Cortex of kidney (tissue), 1 donor: ENCODE data around the gene MRPL47.

Experiments
- DNase-seq: peaks from one replicate; lab custom pipeline; 2025; lab: John Stamatoyannopoulos, UW

MRPL47 gene

GRCh38 chr3:179591313-179591712 lies 13.1 kb downstream of the MRPL47 start:
- no peak for DNase-seq

DNA sequence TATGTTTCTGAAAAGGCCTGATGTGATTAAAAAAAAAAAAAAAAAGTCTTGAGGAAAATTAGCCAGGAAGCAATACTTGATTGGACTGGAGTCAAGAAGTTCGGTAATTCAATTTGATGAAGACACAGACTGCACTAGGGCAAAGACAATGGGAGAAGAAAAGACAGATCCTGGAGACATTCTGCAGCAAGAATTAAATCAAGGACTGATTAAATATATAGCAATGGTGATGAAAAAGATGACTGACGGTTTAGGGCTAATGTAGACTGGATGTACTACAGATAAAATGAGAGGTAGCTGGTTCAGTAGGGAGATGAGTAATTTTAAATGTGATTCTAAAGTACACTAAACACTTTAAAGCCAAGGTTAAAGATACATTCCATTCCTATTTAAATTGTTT lies 13.8 kb downstream of the MRPL47 start:
- no peak for DNase-seq

DNA sequence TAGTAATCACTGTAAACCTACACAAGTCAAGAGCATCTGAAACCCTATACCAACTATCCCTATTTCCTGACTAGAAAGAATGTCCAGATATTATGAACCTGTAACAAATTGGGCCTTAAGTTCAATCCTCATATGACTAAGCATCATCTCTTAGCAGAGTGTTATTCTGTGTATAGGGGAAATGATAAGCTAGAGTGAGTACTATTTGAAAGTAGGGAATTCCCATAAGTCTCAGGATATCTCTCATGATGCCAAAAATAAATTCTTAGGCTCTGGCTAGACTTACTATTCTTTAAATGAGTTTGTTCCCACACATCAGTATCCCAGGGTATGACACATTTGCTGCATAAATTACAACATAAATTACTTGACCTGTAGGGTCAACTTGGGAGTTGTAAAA lies 15.3 kb downstream of the MRPL47 start:
- DNase-seq: no peak

- no peak for DNase-seq
These were observed 23.4 kb downstream of the MRPL47 start for GRCh38 chr3:179580992-179581391.

DNA sequence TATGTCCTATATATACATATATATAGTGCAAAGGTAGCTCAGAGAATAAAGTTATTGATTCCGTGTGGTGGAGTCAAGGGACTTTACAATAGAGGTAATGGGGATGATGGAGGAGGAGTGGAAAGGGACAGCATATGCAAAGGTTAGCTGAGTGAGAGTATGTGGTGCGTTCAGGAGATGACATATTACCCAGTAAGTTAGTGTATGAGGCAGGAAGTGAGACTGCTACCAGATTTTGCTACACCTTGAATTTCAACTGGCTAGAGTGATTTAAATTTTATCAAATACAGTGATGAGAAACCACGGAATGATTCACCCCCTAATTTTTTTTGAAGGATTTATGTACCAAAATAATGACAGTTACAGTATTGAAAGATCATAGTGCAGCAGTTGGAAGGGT lies 38.9 kb downstream of the MRPL47 start:
- no peak for DNase-seq

DNA sequence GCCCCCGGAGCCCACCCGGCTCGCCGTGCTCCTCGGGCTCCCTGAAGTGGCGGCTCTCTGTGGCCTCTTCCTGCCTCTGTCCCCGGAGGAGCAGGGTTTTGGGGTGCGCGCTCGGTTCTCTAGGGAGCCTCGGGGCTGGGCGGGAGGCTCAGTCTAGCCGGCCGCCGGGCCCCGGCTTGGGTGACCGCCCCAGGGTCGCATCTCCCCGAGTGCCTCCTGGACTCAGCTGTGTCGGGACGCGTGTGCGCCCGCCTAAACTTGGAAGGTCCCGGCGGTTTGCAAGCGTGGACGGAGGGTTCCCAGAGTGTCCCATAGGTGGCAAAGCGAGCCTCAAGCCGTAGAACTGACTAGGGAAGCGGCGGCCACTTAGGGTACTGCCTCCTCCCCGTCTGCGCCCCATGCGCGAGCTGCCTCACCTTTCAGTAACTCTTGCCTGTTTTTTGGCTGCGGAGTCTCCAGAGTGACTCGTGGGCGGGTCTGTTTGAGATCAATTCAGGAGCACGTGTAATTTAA lies 41.1 kb downstream of the MRPL47 start:
- no peak for DNase-seq

- DNase-seq: no peak
These were observed 41.7 kb downstream of the MRPL47 start, which contains the start of gene ACTL6A for GRCh38 chr3:179562591-179563270. ACTL6A (plus strand) TSS chr3:179562926; CDS start chr3:179563093, 167 bp downstream.

DNA sequence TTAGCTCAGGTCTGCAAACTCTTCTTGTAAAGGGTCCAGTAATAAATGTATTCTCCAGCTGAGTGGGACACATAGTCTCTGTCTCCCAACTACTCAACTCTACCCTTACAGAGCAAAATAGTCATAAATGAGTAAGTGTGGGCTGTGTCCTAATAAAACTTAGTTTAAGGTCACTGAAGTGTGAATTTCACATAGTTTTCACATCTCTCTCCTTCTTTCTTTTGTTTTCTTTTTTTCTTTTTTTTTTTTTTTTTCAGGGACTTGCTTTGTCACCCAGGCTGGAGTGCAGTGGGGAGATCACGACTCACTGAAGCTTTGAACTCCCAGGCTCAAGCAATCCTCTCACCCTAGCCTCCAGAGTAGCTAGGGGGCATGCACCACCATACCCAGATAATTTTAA lies 43.6 kb downstream of the MRPL47 start:
- no peak for DNase-seq

GRCh38 chr3:179558742-179559364 lies 45.6 kb downstream of the MRPL47 start:
- no peak for DNase-seq

DNA sequence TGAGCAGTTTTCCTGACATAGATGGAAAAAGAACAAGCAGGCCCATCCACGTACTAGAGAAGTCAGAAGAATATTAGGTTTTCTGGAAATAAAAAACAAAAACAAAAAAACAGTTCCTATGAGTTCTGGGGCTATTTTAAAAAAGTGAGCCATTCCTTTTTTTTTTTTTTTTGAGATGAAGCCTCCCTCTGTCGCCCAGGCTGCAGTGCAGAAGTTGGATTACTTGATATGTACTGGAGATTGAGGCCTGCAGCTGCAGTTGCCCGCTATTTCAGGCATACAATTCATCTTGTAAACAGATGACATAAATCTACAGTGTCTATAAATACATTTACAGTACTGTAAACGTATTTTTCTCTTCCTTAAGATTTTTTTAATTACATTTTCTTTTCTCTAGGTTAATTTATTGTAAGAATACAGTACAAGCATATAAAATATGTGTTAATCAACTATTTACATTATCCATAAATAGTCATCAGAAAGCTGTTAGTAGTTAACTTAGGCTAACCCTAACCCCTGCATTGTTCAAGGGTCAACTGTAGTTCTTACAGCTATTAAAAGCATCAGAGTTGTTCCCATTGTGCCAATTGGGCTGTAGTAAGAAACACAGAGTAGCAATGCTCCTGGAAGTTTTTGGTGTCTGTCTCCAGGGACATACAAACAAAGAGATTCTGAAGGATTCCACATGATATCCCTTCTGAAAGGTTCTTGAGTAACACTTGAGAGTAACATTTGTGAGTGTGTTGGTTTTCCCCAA lies 52.9 kb downstream of the MRPL47 start:
- no peak for DNase-seq

DNA sequence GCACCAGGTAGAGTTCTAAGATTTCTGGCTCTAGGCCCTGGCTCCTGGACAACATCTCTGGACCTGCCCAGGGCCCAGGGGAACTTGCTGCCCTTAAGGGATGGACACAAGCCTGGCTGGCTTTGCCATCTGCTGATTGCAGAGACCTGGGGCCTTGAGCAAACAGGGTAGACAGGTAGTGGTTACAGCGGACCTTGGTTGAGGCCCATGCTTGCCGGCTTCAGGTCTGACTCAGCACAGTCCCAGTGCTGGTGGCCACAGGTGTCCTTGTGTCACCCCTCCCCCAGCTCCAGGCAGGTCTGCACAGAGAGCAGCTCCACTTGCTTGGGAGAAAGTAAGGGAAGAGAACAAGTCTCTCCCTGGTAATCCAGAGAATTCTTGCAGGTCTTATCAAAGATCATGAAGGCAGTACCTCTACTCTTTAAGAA lies 57.6 kb downstream of the MRPL47 start:
- no peak for DNase-seq

- no peak for DNase-seq
These were observed 59.3 kb downstream of the MRPL47 start for GRCh38 chr3:179544981-179545645.

GRCh38 chr3:179542375-179542774 lies 62.1 kb downstream of the MRPL47 start:
- DNase-seq: no peak

GRCh38 chr3:179541596-179541995 lies 62.8 kb downstream of the MRPL47 start:
- no peak for DNase-seq

- DNase-seq: no peak
These were observed 63.3 kb downstream of the MRPL47 start for GRCh38 chr3:179541094-179541493.
